GM19463 (cell line): ENCODE results near the gene RAB6B.
A peak's percentile ranks its signal among the peaks of the same experiment; 100 is the strongest.

Experiments used
- ATAC-seq: cut with Tn5 transposase; IDR thresholded peaks from one replicate; pipeline ENCODE4 v1.9.1; 2021; ENCODE audit warnings: mild to moderate bottlenecking, moderate library complexity; ENCODE audit not compliant: unreplicated experiment

The RAB6B gene

GRCh38 chr3:133931084-133931483, 35.4 kb upstream of the RAB6B start:
- ATAC-seq: no peak

DNA sequence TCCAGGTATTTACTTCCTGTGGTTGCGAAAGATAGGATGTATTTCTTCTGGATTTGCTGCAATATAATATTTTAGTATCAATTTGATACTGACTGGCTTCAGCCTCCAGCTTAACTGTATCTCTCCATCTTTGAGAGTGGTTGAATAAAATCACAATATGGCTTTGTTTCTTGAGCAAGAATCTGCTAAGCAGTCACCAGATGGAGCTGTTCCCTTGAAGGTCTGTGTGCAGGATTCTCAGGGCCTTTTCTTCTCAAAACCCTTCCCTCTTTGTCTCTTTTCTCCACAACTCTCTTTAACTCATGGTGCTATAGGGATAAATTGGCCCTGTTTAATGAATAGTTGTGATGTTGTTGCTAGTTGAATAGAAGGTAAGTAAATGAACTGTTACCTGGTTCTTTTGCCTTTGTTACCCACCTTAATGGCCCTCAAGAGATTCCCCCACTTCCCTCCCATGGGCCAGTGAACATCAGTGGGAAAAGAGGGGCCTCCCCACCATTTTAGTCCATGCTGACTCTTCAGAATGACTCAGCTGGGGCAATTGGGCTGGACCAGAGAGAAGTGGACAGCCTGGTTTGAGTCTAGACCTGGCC, 34.8 kb upstream of the RAB6B start:
- ATAC-seq: no peak

DNA sequence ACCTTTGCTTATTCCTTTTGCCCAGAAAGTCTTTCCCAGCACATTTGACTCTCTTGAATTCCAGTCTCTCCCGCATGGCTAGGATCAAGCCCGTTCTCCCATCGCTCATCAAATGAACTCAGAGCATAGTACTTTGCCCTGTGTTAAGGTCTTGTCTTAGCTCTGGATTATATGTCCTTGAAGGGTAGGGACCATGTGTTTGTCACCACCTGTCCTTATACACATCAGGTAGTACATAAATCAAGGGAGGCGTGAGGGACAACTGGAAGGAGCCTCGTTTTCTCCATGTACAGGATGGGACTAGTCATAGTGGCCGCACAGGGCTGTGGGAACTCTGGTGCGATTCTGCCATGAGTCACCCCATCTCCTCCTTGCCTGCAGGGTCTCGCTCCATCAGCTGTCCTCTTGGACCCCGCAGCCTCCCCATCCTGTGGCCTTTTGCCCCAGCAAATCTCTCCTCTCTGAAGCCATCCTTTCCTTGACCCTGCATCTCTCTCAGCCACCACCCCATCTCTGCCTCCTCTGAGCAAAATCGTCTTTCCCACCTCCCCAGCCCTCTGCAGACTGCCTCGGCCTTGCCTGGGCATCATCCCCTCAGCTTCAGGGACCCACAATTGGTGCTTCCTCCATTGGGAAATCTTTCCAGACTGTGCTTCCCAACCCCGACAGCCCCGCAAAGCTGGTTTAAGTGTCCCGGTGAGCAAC, 33.4 kb upstream of the RAB6B start:
- ATAC-seq: no peak

DNA sequence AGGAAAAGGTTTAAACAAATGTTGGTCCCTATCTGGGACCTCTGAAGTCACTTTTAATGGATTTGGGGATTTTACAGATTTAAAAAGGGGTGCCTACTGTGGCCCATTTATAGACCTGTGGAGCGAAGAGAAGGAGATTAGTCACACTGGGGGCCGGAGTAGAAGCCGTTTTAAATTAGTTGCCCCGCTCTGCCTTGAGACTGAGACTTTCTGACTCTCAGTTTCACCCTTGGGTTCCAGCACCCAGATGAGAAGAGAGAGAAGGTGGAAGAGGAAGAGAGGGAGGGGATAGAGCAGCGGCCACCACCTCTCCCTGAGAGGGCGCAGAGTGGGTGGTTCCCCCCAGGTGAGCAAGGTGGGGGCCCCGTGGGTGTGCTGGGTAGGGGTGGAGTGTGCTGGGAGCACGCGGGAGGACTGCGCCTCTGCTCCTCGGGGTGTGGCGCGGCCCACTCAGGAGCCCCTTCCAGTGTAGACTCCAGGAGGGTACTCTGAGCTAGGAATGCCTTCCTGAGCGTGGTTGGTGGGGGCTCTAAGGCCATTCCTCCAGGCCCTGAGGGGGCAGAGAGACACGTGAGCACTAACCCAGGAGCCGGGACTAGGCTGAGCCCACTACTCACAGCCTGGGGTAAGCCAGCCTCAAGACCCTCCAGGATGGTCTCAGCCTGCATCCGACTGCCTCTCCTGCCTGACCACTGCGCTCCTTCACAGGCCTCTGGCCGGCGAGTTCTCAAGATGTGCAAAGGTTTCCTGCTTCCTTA, 32.6 kb upstream of the RAB6B start:
- no peak for ATAC-seq

GRCh38 chr3:133927540-133928066, 31.9 kb upstream of the RAB6B start:
- peak; percentile 79 for ATAC-seq

GRCh38 chr3:133926736-133927539, 31.3 kb upstream of the RAB6B start:
- ATAC-seq: peak; percentile 12

- ATAC-seq: no peak
Measured at GRCh38 chr3:133925960-133926735, 30.5 kb upstream of the RAB6B start.

DNA sequence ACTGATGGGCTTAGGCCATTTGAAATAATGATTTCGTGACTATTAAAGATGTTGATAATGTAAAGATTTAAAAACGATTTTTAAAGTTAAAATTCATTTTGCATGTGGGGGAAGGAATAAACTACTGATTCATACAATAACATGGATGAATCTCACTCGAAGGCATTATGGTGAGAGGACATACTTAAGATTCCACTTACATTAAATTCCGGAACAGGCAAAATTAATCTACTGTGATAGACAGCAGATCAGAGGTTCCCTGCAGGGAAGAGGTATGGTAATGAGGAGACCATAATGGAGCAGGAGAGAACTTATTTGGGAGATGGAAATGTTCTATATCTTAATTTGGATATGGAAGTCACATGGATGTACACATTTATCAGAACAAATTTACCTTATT, 28.4 kb upstream of the RAB6B start:
- no peak for ATAC-seq

- ATAC-seq: no peak
Measured at GRCh38 chr3:133921592-133921991, 25.9 kb upstream of the RAB6B start.

DNA sequence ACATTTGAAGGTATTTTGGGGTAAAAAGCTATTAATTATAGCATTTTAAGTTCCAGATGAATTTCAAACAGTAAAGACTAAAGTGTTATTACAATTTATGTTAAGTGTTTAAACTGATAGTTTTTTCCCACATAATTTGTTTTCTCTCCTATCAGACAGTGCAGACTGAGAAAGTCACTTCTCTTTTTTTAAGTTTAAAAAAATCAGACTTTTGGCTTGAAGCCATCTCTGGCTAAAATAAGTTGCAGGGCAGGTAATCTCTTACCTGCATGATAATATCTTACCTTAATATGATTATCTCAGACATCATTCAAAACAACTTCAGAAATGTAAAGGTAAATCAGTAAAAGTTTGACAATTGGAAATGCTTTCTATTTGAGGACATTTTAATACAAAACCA, 21.5 kb upstream of the RAB6B start:
- no peak for ATAC-seq

DNA sequence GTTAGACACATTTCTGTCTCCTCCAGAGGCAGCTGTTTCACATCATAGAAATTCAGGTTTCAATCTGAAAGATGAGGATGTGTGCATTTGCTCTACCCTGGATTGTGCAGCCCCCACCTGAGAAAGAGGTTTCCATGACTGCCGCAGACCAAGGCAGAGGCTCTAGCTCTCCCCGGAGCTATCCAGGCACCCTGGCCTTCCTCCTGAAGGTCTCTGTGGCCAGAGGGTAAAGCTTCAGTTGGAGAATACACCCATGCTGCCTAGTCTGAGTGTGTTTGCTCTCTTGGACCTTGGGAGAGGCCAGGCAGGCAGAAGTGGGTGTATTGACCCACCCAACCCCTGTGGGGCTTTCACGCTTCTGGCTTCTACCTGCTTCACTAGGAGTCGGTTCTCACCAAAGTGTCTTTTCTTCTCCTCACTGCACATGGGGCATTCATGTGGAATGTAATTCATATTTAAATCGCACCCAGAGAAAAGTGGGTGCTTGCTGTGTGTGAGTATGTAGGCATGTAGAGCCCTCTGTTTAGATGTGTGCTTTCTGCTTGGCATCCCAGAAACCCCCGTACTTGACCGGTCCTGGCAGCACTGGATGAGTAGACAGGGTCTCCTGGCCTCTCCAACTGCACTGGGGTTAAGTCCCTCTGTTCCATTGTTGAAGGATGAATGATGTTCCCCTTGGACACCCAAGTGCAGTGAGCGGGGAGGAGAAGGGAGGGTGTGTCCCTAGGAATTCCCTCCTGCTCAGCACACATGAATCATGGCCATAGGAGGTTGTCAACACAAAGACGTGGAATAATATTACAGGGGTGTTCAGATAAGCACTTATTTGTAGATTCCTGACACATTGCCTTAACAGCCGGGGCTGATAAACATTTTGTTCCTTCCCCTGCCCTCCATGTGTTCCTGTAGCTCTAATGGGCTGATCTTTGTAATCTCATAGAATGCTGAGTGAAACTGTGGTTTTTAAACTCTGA, 20.3 kb upstream of the RAB6B start:
- ATAC-seq: no peak

DNA sequence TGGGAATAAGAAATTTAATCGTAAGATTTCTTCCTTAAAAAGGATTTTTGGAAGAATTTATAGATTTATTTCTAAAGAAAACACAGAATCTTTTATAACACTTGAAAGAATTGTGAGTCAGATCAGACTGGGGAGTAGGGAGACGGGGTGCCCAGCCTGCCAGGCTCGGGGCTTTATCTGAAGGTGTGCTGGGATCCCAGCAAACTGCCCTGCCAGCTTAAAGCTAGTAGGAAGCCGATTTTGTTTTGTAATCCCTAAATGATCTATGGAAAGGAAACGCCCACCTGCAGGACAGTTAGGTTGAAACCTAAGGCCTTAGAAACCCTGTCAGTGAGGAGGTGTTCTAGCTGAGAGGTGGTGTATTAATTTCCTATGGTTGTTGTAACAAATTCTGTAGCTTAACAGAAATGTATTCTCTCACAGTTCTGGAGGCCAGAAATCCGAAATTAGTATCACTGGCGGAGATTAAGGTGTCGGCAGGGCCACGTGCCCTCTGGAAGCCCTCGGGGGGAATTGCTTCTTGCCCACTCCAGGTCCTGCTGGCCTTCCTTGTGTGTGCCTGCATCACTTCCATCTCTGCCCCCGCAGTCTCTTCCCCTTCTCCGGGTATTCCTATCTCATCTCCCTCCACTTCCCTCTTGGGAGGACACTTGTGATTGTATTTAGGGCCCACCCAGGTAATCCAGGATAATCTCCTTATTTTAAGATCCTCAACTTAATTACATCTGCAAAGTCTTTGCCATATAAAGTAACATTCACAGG, 19.3 kb upstream of the RAB6B start:
- no peak for ATAC-seq

DNA sequence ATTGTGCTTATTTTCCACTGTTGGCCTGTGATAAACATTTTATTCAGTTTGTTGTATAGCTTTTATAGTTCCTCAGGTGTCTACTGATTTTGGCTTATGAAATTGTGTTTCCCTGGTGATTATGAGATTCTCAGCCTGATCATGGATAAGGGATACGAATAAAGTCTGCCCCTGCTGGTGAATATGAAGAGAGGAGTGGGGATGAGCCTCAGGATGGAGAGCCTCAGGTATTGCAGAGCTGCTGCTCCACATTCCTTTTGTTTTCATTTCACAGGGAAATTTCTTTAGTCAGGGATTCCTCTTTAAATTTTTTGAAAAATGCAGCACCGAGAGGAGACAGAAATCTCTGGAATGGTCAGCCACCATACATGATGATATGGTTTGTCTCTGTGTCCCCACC, 14.7 kb upstream of the RAB6B start:
- no peak for ATAC-seq

DNA sequence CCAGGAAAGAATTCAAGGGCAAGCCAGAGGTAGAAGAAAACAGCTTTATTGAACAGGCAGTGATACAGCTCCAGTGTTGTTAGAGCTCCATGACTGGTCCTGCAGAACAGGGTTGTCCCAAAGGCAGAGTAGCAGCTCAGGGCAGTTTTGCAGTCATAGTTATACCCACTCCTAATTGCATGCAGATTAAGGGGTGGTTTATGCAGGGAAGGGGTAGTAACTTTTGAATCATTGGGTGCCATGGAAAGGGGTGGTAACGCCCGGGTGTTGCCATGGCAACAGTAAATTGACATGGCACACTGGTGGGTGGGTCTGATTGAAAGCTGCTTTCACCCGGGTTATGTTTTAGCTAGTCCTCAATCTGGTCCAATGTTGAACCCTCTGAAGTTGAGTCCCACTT, 9.7 kb upstream of the RAB6B start:
- ATAC-seq: no peak

DNA sequence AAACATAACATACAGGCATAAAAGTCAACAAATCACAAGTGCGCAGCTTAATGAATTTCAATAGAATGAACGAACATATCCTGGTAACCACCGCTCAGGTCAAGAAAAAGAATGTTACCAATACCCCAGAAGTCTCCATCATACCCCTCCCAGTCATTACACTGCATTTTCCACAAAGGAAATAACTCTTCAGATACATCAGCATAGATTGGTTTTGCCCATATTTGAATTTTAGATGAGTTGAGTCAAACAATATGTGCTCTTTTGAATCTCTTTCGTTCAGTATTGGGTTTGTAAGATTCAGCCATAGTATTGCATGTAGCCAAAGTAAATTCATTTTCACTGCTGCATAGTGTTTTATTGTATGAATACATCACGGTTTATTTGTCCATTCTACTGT, 6.2 kb upstream of the RAB6B start:
- no peak for ATAC-seq

GRCh38 chr3:133901083-133901482, 5.4 kb upstream of the RAB6B start:
- ATAC-seq: no peak

DNA sequence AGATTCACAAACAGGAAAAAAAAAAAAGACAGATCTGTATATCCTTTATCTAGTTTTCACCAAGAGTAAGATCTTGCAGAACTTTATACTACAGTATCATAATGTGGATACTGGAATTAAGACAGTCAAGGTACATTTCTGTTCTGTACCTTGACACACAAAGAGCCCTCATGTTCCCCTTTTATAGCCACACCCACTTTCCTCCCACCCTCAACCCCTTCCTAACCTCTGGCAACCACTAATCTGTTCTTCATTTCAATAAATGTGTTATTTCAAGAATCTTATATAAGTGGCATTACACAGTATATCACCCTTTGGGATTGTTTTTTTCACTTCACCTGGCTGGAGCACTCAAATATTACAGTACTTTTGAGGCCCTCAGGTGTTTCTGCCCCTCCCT, 3.6 kb upstream of the RAB6B start:
- no peak for ATAC-seq

DNA sequence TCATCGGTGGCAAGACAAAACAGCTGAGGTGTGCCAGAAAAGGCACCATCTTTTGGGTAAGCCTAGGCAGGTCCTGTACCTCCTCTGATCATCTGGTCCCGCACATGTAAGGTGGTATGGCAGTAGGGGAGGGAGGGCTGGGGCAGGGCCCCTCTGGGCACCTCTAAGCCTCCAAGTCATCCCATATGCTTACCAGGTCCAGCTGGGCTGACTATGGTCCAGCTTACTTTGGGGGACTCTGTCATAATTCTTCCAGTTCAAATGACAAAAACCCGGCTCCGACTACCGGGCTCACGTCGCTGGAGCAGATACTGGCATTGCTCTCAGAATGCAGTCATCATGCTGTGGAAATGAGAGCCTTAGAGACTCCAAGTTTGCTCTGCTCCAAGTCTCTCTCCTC, 1.9 kb upstream of the RAB6B start:
- ATAC-seq: no peak
